Activated CD4-positive, alpha-beta T cell treated with anti-CD3 and anti-CD28 coated beads, Interleukin-2, amount 10 ng/mL, durations not matched to agents 7 days and 5 days (primary cell): ENCODE data around the gene NUDCD2. TPM values are rescaled to one million over a fixed set of nuclear protein-coding genes. Genes with fewer than 3 reads are reported as not detected.
A peak's percentile ranks its signal among the peaks of the same experiment; 100 is the strongest.
"Not testable (repeated sequence)": the region's sequence is repeated elsewhere in the genome, so short reads cannot be mapped to it uniquely, and the experiment has no call there.

Experiments used
- CTCF ChIA-PET: fragments of 350-600 bp; sonication (Branson Sonifier 250); formaldehyde crosslinking; loops from one replicate; lab custom pipeline; 2021; ENCODE audit warnings: antibody characterized with exemption; lab: Charles Lee
- POLR2A ChIA-PET: fragments of 350-600 bp; sonication (Branson Sonifier 250); formaldehyde crosslinking; loops from one replicate; lab custom pipeline; 2021; ENCODE audit warnings: antibody characterized with exemption; lab: Charles Lee
- DNase-seq: peaks from one replicate; pipeline ENCODE4 v3.0.0-alpha.2; 2020
- H3K27ac Mint-ChIP-seq: one replicate; pipeline ENCODE4 v1.8.0; 2021; ENCODE audit warnings: mild to moderate bottlenecking, moderate library complexity, mixed read lengths
- H3K27me3 Mint-ChIP-seq: one replicate; pipeline ENCODE4 v1.8.0; 2021; ENCODE audit warnings: mixed read lengths
- H3K36me3 Mint-ChIP-seq: one replicate; pipeline ENCODE4 v1.8.0; 2021; ENCODE audit warnings: low read depth, mixed read lengths
- H3K4me1 Mint-ChIP-seq: one replicate; pipeline ENCODE4 v1.8.0; 2021; ENCODE audit warnings: mixed read lengths
- H3K4me3 Mint-ChIP-seq: one replicate; pipeline ENCODE4 v1.8.0; 2021; ENCODE audit warnings: mild to moderate bottlenecking, moderate library complexity, mixed read lengths
- H3K9me3 Mint-ChIP-seq: one replicate; pipeline ENCODE4 v1.8.0; 2021; ENCODE audit warnings: mixed read lengths
- total RNA-seq, 2 experiments: library from RNA; stranded (reverse); gene quantifications; one replicate each; pipeline ENCODE4 v1.2.3, GENCODE V29; 2021

The NUDCD2 gene
- total RNA-seq, 2 experiments from 2014 or later, result 29.9 to 33.1 TPM

- H3K4me1 Mint-ChIP-seq, result peaks cover 54% of the 10 kb centered on the region
- no peaks in the 10 kb centered on the region for H3K27me3 Mint-ChIP-seq
- H3K36me3 Mint-ChIP-seq, result peaks cover 47% of the 10 kb centered on the region
- H3K9me3 Mint-ChIP-seq, result no peaks in the 10 kb centered on the region
- POLR2A ChIA-PET, result interaction anchor here (1.4 kb wide), 1 partner anchor 44 kb away, joined by 3 read pairs; no protein-coding TSS in a partner anchor
- peak overlapping the region; percentile 91 for H3K4me3 Mint-ChIP-seq
- DNase-seq, result no peak
- CTCF ChIA-PET, result interaction anchor here (0.6 to 4.7 kb wide), 6 partner anchors 12 to 49 kb away, joined by 3 to 28 read pairs (median 7); partner anchors contain the start of genes CCNG1 and MAT2B
- H3K27ac Mint-ChIP-seq, result peak overlapping the region; percentile 99
Measured at GRCh38 chr5:163459462-163459818, 462 bp downstream of the NUDCD2 start.

- DNase-seq, result no peak
- Mint-ChIP-seq H3K36me3 (peaks cover 42% of the 10 kb centered on the region), H3K4me3 (peak overlapping the region; percentile 91), H3K4me1 (peaks cover 49% of the 10 kb centered on the region), H3K27me3 (no peaks in the 10 kb centered on the region), H3K9me3 (no peaks in the 10 kb centered on the region), H3K27ac (peak overlapping the region; percentile 99)
- ChIA-PET POLR2A (interaction anchor here (1.1 to 1.4 kb wide), 2 partner anchors 44 to 47 kb away, joined by 3 read pairs; partner anchors contain the start of gene MAT2B), CTCF (interaction anchor here (0.6 to 4.7 kb wide), 6 partner anchors 12 to 49 kb away, joined by 3 to 28 read pairs (median 4); partner anchors contain the start of gene CCNG1)
Measured at GRCh38 chr5:163458778-163459385, 1.0 kb downstream of the NUDCD2 start.

- CTCF ChIA-PET, result interaction anchor here (1.8 kb wide), 1 partner anchor 15 kb away, joined by 5 read pairs; no protein-coding TSS in a partner anchor
- no peaks in the 10 kb centered on the region for H3K9me3 Mint-ChIP-seq
- peaks cover 46% of the 10 kb centered on the region for H3K36me3 Mint-ChIP-seq
- no peak for DNase-seq
- peaks cover 32% of the 10 kb centered on the region for H3K4me1 Mint-ChIP-seq
- no peaks in the 10 kb centered on the region for H3K27me3 Mint-ChIP-seq
- peak overlapping the region; percentile 7 for H3K27ac Mint-ChIP-seq
- H3K4me3 Mint-ChIP-seq, result no peak overlapping the region
- POLR2A ChIA-PET, result interaction anchor here (0.7 kb wide), 1 partner anchor 14 kb away, joined by 3 read pairs; no protein-coding TSS in a partner anchor
Measured at GRCh38 chr5:163456840-163457239, 3.1 kb downstream of the NUDCD2 start.

GRCh38 chr5:163456029-163456589 is 3.8 kb downstream of the NUDCD2 start:
- DNase-seq, result no peak
- Mint-ChIP-seq H3K9me3 (no peaks in the 10 kb centered on the region), H3K4me3 (no peak overlapping the region), H3K36me3 (peaks cover 48% of the 10 kb centered on the region), H3K27me3 (no peaks in the 10 kb centered on the region), H3K4me1 (peaks cover 30% of the 10 kb centered on the region), H3K27ac (peak overlapping the region; percentile 10)
- ChIA-PET CTCF (interaction anchor here (0.6 to 1.8 kb wide), 2 partner anchors 14 to 233 kb away, joined by 4 to 5 read pairs; no protein-coding TSS in a partner anchor), POLR2A (interaction anchor here (0.7 kb wide), 1 partner anchor 14 kb away, joined by 3 read pairs; no protein-coding TSS in a partner anchor)

- H3K27ac Mint-ChIP-seq, POLR2A ChIA-PET, DNase-seq, H3K27me3 Mint-ChIP-seq, H3K4me3 Mint-ChIP-seq, H3K9me3 Mint-ChIP-seq: not testable (repeated sequence)
- Mint-ChIP-seq H3K36me3 (peaks cover 51% of the 10 kb centered on the region), H3K4me1 (peaks cover 30% of the 10 kb centered on the region)
- CTCF ChIA-PET, result interaction anchor here (0.6 to 1.8 kb wide), 3 partner anchors 13 to 233 kb away, joined by 3 to 4 read pairs (median 4); no protein-coding TSS in a partner anchor
Measured at GRCh38 chr5:163455406-163455805, 4.5 kb downstream of the NUDCD2 start.

- CTCF ChIA-PET, result interaction anchor here (1.8 kb wide), 1 partner anchor 12 kb away, joined by 3 read pairs; no protein-coding TSS in a partner anchor
- no peak overlapping the region for H3K4me3 Mint-ChIP-seq
- no peak overlapping the region for H3K27ac Mint-ChIP-seq
- no peaks in the 10 kb centered on the region for H3K9me3 Mint-ChIP-seq
- peaks cover 28% of the 10 kb centered on the region for H3K4me1 Mint-ChIP-seq
- POLR2A ChIA-PET, result no interaction called here
- peaks cover 61% of the 10 kb centered on the region for H3K36me3 Mint-ChIP-seq
- H3K27me3 Mint-ChIP-seq, result no peaks in the 10 kb centered on the region
- no peak for DNase-seq
Measured at GRCh38 chr5:163453705-163454104, 6.2 kb downstream of the NUDCD2 start.

- CTCF ChIA-PET, result interaction anchor here (1.4 kb wide), 1 partner anchor 9 kb away, joined by 4 read pairs; no protein-coding TSS in a partner anchor
- no peaks in the 10 kb centered on the region for H3K9me3 Mint-ChIP-seq
- DNase-seq, result no peak
- POLR2A ChIA-PET, result no interaction called here
- no peak overlapping the region for H3K27ac Mint-ChIP-seq
- H3K4me3 Mint-ChIP-seq, result no peak overlapping the region
- H3K36me3 Mint-ChIP-seq, result peaks cover 72% of the 10 kb centered on the region
- H3K27me3 Mint-ChIP-seq, result no peaks in the 10 kb centered on the region
- H3K4me1 Mint-ChIP-seq, result peaks cover 28% of the 10 kb centered on the region
Measured at GRCh38 chr5:163451489-163451888, 8.4 kb downstream of the NUDCD2 start.

- no peak overlapping the region for H3K27ac Mint-ChIP-seq
- ChIA-PET CTCF (interaction anchor here (0.6 to 1.0 kb wide), 3 partner anchors 9 to 12 kb away, joined by 3 read pairs; partner anchors contain the start of genes HMMR and NUDCD2), POLR2A (no interaction called here)
- H3K4me3 Mint-ChIP-seq, result no peak overlapping the region
- H3K27me3 Mint-ChIP-seq, result no peaks in the 10 kb centered on the region
- H3K9me3 Mint-ChIP-seq, result no peaks in the 10 kb centered on the region
- peaks cover 11% of the 10 kb centered on the region for H3K4me1 Mint-ChIP-seq
- DNase-seq, result no peak
- peaks cover 65% of the 10 kb centered on the region for H3K36me3 Mint-ChIP-seq
Measured at GRCh38 chr5:163448491-163448890, 11.4 kb downstream of the NUDCD2 start.

- no peak overlapping the region for H3K4me3 Mint-ChIP-seq
- H3K27ac Mint-ChIP-seq, result no peak overlapping the region
- H3K27me3 Mint-ChIP-seq, result no peaks in the 10 kb centered on the region
- ChIA-PET CTCF (interaction anchor here (0.6 to 1.9 kb wide), 4 partner anchors 9 to 12 kb away, joined by 3 to 5 read pairs (median 3); partner anchors contain the start of genes HMMR and NUDCD2), POLR2A (no interaction called here)
- no peak for DNase-seq
- H3K4me1 Mint-ChIP-seq, result peaks cover 11% of the 10 kb centered on the region
- peaks cover 64% of the 10 kb centered on the region for H3K36me3 Mint-ChIP-seq
- H3K9me3 Mint-ChIP-seq, result no peaks in the 10 kb centered on the region
Measured at GRCh38 chr5:163447875-163448274, 12.0 kb downstream of the NUDCD2 start.

GRCh38 chr5:163447191-163447590 is 12.7 kb downstream of the NUDCD2 start:
- H3K27me3 Mint-ChIP-seq, result no peaks in the 10 kb centered on the region
- H3K4me1 Mint-ChIP-seq, result peaks cover 13% of the 10 kb centered on the region
- no peak overlapping the region for H3K4me3 Mint-ChIP-seq
- H3K9me3 Mint-ChIP-seq, result no peaks in the 10 kb centered on the region
- no peak overlapping the region for H3K27ac Mint-ChIP-seq
- no peak for DNase-seq
- CTCF ChIA-PET, result interaction anchor here (1.9 kb wide), 1 partner anchor 12 kb away, joined by 5 read pairs; no protein-coding TSS in a partner anchor
- POLR2A ChIA-PET, result no interaction called here
- H3K36me3 Mint-ChIP-seq, result peaks cover 67% of the 10 kb centered on the region

GRCh38 chr5:163445345-163445744 is 14.6 kb downstream of the NUDCD2 start:
- H3K9me3 Mint-ChIP-seq, result no peaks in the 10 kb centered on the region
- H3K36me3 Mint-ChIP-seq, result peaks cover 65% of the 10 kb centered on the region
- ChIA-PET POLR2A (no interaction called here), CTCF (interaction anchor here (0.6 to 0.8 kb wide), 2 partner anchors 14 to 17 kb away, joined by 3 to 5 read pairs; partner anchors contain the start of gene NUDCD2)
- no peak overlapping the region for H3K4me3 Mint-ChIP-seq
- H3K4me1 Mint-ChIP-seq, result peaks cover 23% of the 10 kb centered on the region
- no peak overlapping the region for H3K27ac Mint-ChIP-seq
- H3K27me3 Mint-ChIP-seq, result no peaks in the 10 kb centered on the region
- no peak for DNase-seq

GRCh38 chr5:163444526-163444925 is 15.4 kb downstream of the NUDCD2 start:
- CTCF ChIA-PET, result interaction anchor here (0.8 kb wide), 1 partner anchor 15 kb away, joined by 3 read pairs; the partner anchor contains the start of gene NUDCD2
- H3K36me3 Mint-ChIP-seq, result peaks cover 63% of the 10 kb centered on the region
- no peak overlapping the region for H3K27ac Mint-ChIP-seq
- H3K4me1 Mint-ChIP-seq, result peaks cover 28% of the 10 kb centered on the region
- H3K27me3 Mint-ChIP-seq, result no peaks in the 10 kb centered on the region
- POLR2A ChIA-PET, result no interaction called here
- no peak for DNase-seq
- no peaks in the 10 kb centered on the region for H3K9me3 Mint-ChIP-seq
- no peak overlapping the region for H3K4me3 Mint-ChIP-seq
